ENCODE results near the gene CCDC107. TPM values are rescaled to one million over a fixed set of nuclear protein-coding genes. Genes with fewer than 3 reads are reported as not detected.

CCDC107 gene
- total and polyA plus RNA-seq, 8 donors = 9.2 to 25.6 (median 11.6) TPM

DNA sequence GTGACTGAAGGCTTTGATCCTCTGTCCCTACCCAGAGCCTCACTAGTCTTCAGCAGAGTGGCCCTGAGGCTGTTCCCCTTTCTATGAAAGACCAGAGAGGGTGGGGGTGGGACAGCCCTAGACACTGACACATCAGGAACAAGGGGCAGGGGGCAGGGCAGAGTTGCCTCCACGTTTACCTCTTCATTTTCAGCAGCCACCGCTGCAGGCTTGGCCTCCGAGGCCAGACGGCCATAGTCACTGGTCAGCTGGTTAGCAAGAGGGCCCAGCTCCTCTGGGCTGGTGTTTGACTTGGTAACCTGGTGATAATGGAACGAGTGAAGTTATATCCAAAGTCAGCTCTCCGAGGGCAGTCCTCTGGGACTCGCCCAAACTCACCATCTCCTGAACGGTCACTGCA is 47.3 kb downstream of the CCDC107 start:
- Histone ChIP-seq H3K36me3 (peaks cover 2 to 100% of the 10 kb centered on the region in 2 donors), H3K27me3 (no peaks in the 10 kb centered on the region), H3K27ac (no peak overlapping the region), H3K9me3 (no peaks in the 10 kb centered on the region), H3K4me3 (no peak overlapping the region), H3K4me1 (no peaks in the 10 kb centered on the region)
- intact Hi-C loops (cut with DNase I) = no loop called here
- ATAC-seq = no peak
- TF ChIP-seq, protein P1, sequence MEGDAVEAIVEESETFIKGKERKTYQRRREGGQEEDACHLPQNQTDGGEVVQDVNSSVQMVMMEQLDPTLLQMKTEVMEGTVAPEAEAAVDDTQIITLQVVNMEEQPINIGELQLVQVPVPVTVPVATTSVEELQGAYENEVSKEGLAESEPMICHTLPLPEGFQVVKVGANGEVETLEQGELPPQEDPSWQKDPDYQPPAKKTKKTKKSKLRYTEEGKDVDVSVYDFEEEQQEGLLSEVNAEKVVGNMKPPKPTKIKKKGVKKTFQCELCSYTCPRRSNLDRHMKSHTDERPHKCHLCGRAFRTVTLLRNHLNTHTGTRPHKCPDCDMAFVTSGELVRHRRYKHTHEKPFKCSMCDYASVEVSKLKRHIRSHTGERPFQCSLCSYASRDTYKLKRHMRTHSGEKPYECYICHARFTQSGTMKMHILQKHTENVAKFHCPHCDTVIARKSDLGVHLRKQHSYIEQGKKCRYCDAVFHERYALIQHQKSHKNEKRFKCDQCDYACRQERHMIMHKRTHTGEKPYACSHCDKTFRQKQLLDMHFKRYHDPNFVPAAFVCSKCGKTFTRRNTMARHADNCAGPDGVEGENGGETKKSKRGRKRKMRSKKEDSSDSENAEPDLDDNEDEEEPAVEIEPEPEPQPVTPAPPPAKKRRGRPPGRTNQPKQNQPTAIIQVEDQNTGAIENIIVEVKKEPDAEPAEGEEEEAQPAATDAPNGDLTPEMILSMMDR (IDR thresholded peaks at IDR 0.05) = no peak
- DNase-seq = no peak

GRCh38 chr9:35705836-35706430 is 47.8 kb downstream of the CCDC107 start:
- intact Hi-C loops (cut with DNase I) = no loop called here
- Histone ChIP-seq H3K27ac (no peak overlapping the region), H3K4me1 (no peaks in the 10 kb centered on the region), H3K4me3 (no peak overlapping the region), H3K9me3 (no peaks in the 10 kb centered on the region), H3K36me3 (peaks cover 2 to 100% of the 10 kb centered on the region in 2 donors), H3K27me3 (no peaks in the 10 kb centered on the region)
- ATAC-seq (no peak), DNase-seq (no peak)
- TF ChIP-seq, protein P1 (IDR thresholded peaks at IDR 0.05) = no peak

DNA sequence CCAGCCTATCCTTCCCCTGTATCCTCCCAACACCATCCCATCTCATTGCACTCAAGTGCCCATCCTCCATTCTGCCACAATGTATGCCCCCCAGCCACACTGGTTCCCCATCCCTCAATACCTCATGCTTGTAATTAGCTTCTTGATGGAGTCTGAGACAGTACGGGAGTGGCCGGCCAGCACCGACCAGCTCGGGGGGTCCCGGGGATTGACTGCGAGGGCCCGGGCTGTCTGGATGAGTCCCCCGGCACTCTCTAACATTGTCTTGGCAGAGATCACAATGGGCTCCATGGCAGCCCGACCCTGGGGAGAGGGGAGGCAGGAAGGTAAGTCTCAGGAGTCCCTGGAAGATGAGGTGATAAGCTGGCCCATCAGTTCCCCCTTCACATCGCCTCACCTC is 48.9 kb downstream of the CCDC107 start:
- intact Hi-C loops (cut with DNase I) = no loop called here
- H3K36me3 ChIP-seq = peaks cover 2 to 100% of the 10 kb centered on the region in 2 donors

GRCh38 chr9:35708146-35708545 is 50.1 kb downstream of the CCDC107 start:
- Histone ChIP-seq H3K27ac (no peak overlapping the region), H3K4me1 (no peaks in the 10 kb centered on the region), H3K9me3 (no peaks in the 10 kb centered on the region), H3K27me3 (no peaks in the 10 kb centered on the region), H3K4me3 (no peak overlapping the region), H3K36me3 (peaks cover 2 to 100% of the 10 kb centered on the region in 2 donors)
- TF ChIP-seq, protein P1 (IDR thresholded peaks at IDR 0.05) = no peak
- intact Hi-C loops (cut with DNase I) = no loop called here
- DNase-seq (no peak), ATAC-seq (no peak)

More for the DNA sequence above, 48.9 kb downstream of the CCDC107 start:
- DNase-seq (no peak), ATAC-seq (no peak)
- TF ChIP-seq, protein P1 (IDR thresholded peaks at IDR 0.05) = no peak
- H3K27me3 ChIP-seq = no peaks in the 10 kb centered on the region
- H3K4me3 ChIP-seq = no peak overlapping the region
- no peaks in the 10 kb centered on the region for H3K9me3 ChIP-seq
- H3K4me1 ChIP-seq = no peaks in the 10 kb centered on the region
- H3K27ac ChIP-seq = no peak overlapping the region

DNA sequence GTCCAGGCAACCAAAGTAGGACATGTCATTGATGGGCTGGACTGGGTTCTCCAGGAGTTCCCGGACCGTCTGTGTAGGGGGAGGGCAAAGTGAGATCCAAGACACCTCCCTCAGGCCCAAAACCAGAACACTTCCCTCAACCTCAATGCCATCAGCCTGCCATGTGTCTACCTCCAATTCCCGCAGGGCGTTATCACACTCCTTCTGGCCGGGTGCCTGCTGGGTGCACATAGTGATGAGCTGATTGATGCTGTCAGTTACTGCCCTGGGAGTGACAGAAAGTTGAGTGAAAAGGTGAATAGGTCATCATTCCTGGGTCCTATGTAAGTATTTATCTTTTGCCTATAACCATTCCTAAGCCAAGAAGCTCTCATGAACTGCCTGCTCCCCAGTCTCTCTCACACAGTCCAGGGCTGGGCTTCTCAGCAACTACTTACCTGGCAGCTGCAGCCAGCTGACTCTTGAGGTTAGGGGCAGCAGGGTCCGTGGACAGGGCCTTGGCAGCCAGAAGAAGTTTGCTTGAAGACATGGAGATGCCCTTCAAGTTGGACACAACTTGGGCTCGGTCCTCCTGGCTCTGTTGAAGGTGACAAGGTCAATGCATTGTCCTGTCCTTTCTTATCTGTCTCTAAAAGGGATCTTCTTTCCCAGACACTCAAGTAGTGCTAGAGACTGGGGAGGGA is 52.9 kb downstream of the CCDC107 start:
- H3K27ac ChIP-seq = no peak overlapping the region
- H3K36me3 ChIP-seq = peaks cover 2 to 100% of the 10 kb centered on the region in 2 donors
- no peaks in the 10 kb centered on the region for H3K27me3 ChIP-seq
- TF ChIP-seq, protein P1 (IDR thresholded peaks at IDR 0.05) = no peak
- intact Hi-C loops (cut with DNase I) = no loop called here
- no peaks in the 10 kb centered on the region for H3K9me3 ChIP-seq
- ATAC-seq = no peak
- no peaks in the 10 kb centered on the region for H3K4me1 ChIP-seq
- H3K4me3 ChIP-seq = no peak overlapping the region
- DNase-seq = no peak

Small RNA genes within 50 kb of the gene (microRNA-seq; reads per million reads assigned to microRNA genes)
- 0.50 to 0.55 reads per million in 2 donors for gene MIR6852

Other genes with a start within 250 kb of the CCDC107 start
- 10 to 100 TPM; 28.2 to 32.2 TPM for gene RUSC2, start 168.2 kb upstream of the CCDC107 start, total RNA-seq
- 10 to 100 TPM; 14.9 to 19.9 (median 16.1) TPM for gene RUSC2, start 168.2 kb upstream of the CCDC107 start, polyA plus RNA-seq (ENCODE audit: insufficient read length in 6 of 6)
- 10 to 100 TPM; 40.6 to 44.6 TPM for gene TESK1, start 53.0 kb upstream of the CCDC107 start, total RNA-seq
- 10 to 100 TPM; 30.8 to 44.2 (median 39.8) TPM for gene TESK1, start 53.0 kb upstream of the CCDC107 start, polyA plus RNA-seq (ENCODE audit: insufficient read length in 6 of 6)
- gene CD72, start 39.9 kb upstream of the CCDC107 start, total RNA-seq = 1 to 10 TPM; 3.4 to 4.0 TPM
- gene CD72, start 39.9 kb upstream of the CCDC107 start, polyA plus RNA-seq (ENCODE audit: insufficient read length in 6 of 6) = 1 to 10 TPM; 3.2 to 4.3 (median 3.7) TPM
- gene SIT1, start 7.4 kb upstream of the CCDC107 start, total RNA-seq = 1 to 10 TPM in 1 of 2 donors, under 1 TPM in 1; 0.99 to 2.4 TPM
- under 1 TPM; 0.27 to 0.65 (median 0.45) TPM for gene SIT1, start 7.4 kb upstream of the CCDC107 start, polyA plus RNA-seq (ENCODE audit: insufficient read length in 6 of 6)
- gene RMRP, start 273 bp upstream of the CCDC107 start, total RNA-seq = over 10,000 TPM; 27,227 to 27,465 TPM
- gene RMRP, start 273 bp upstream of the CCDC107 start, polyA plus RNA-seq (ENCODE audit: insufficient read length in 6 of 6) = not detected
- gene ARHGEF39, start 6.9 kb downstream of the CCDC107 start, total RNA-seq = 1 to 10 TPM; 1.5 to 3.1 TPM
- 10 to 100 TPM in 4 of 6 donors, 1 to 10 TPM in 2; 7.6 to 17.7 (median 11.2) TPM for gene ARHGEF39, start 6.9 kb downstream of the CCDC107 start, polyA plus RNA-seq (ENCODE audit: insufficient read length in 6 of 6)
- under 1 TPM in 1 of 2 donors, not detected in 1; 0.26 TPM for gene CA9, start 15.6 kb downstream of the CCDC107 start, total RNA-seq
- gene CA9, start 15.6 kb downstream of the CCDC107 start, polyA plus RNA-seq (ENCODE audit: insufficient read length in 6 of 6) = 1 to 10 TPM in 4 of 6 donors, under 1 TPM in 2; 0.86 to 1.8 (median 1.3) TPM
- 100 to 1,000 TPM; 145 to 211 TPM for gene TPM2, start 31.6 kb downstream of the CCDC107 start, total RNA-seq
- 100 to 1,000 TPM; 167 to 261 (median 192) TPM for gene TPM2, start 31.6 kb downstream of the CCDC107 start, polyA plus RNA-seq (ENCODE audit: insufficient read length in 6 of 6)
- gene TLN1, start 73.9 kb downstream of the CCDC107 start, total RNA-seq = 100 to 1,000 TPM; 314 to 471 TPM
- 100 to 1,000 TPM; 152 to 206 (median 174) TPM for gene TLN1, start 73.9 kb downstream of the CCDC107 start, polyA plus RNA-seq (ENCODE audit: insufficient read length in 6 of 6)
- gene CREB3, start 74.4 kb downstream of the CCDC107 start, total RNA-seq = 10 to 100 TPM; 39.3 to 42.4 TPM
- gene CREB3, start 74.4 kb downstream of the CCDC107 start, polyA plus RNA-seq (ENCODE audit: insufficient read length in 6 of 6) = 10 to 100 TPM; 31.2 to 42.3 (median 38.7) TPM
- 10 to 100 TPM; 63.3 to 71.4 TPM for gene GBA2, start 90.9 kb downstream of the CCDC107 start, total RNA-seq
- gene GBA2, start 90.9 kb downstream of the CCDC107 start, polyA plus RNA-seq (ENCODE audit: insufficient read length in 6 of 6) = 100 to 1,000 TPM in 1 of 6 donors, 10 to 100 TPM in 5; 85.7 to 113 (median 95.2) TPM
- gene RGP1, start 91.0 kb downstream of the CCDC107 start, total RNA-seq = 10 to 100 TPM; 26.9 to 30.3 TPM
- gene RGP1, start 91.0 kb downstream of the CCDC107 start, polyA plus RNA-seq (ENCODE audit: insufficient read length in 6 of 6) = 10 to 100 TPM; 23.0 to 32.1 (median 29.5) TPM
- gene MSMP, start 96.0 kb downstream of the CCDC107 start, total RNA-seq = 1 to 10 TPM in 1 of 2 donors, not detected in 1; 1.1 TPM
- gene MSMP, start 96.0 kb downstream of the CCDC107 start, polyA plus RNA-seq (ENCODE audit: insufficient read length in 6 of 6) = 1 to 10 TPM in 1 of 6 donors, not detected in 5; 1.2 TPM
- 10 to 100 TPM; 17.6 to 21.9 TPM for gene NPR2, start 133.3 kb downstream of the CCDC107 start, total RNA-seq
- gene NPR2, start 133.3 kb downstream of the CCDC107 start, polyA plus RNA-seq (ENCODE audit: insufficient read length in 6 of 6) = 10 to 100 TPM; 40.9 to 58.6 (median 47.9) TPM
- gene SPAG8, start 154.0 kb downstream of the CCDC107 start, total RNA-seq = 1 to 10 TPM; 1.8 to 6.2 TPM
- gene SPAG8, start 154.0 kb downstream of the CCDC107 start, polyA plus RNA-seq (ENCODE audit: insufficient read length in 6 of 6) = 10 to 100 TPM in 3 of 6 donors, 1 to 10 TPM in 3; 6.1 to 13.8 (median 9.3) TPM
- gene HINT2, start 156.8 kb downstream of the CCDC107 start, total RNA-seq = 10 to 100 TPM; 29.3 to 45.3 TPM
- gene HINT2, start 156.8 kb downstream of the CCDC107 start, polyA plus RNA-seq (ENCODE audit: insufficient read length in 6 of 6) = 10 to 100 TPM; 26.3 to 43.8 (median 32.9) TPM
- not detected for gene FAM221B, start 170.4 kb downstream of the CCDC107 start, total RNA-seq
- gene FAM221B, start 170.4 kb downstream of the CCDC107 start, polyA plus RNA-seq (ENCODE audit: insufficient read length in 6 of 6) = under 1 TPM; 0.24 to 0.90 (median 0.39) TPM
- gene TMEM8B, start 170.9 kb downstream of the CCDC107 start, total RNA-seq = 10 to 100 TPM in 1 of 2 donors, 1 to 10 TPM in 1; 6.4 to 12.7 TPM
- 10 to 100 TPM; 25.3 to 30.7 (median 27.2) TPM for gene TMEM8B, start 170.9 kb downstream of the CCDC107 start, polyA plus RNA-seq (ENCODE audit: insufficient read length in 6 of 6)
- gene OR13J1, start 212.1 kb downstream of the CCDC107 start, total RNA-seq = not detected
- under 1 TPM in 1 of 6 donors, not detected in 5; 0.10 TPM for gene OR13J1, start 212.1 kb downstream of the CCDC107 start, polyA plus RNA-seq (ENCODE audit: insufficient read length in 6 of 6)
- 1 to 10 TPM; 3.1 TPM for gene HRCT1, start 247.9 kb downstream of the CCDC107 start, total RNA-seq
- gene HRCT1, start 247.9 kb downstream of the CCDC107 start, polyA plus RNA-seq (ENCODE audit: insufficient read length in 6 of 6) = under 1 TPM in 5 of 6 donors, not detected in 1; 0.29 to 0.80 (median 0.55) TPM

All from left lung (tissue), 10 donors.